ENCODE measurements around the gene EIF3I.

EIF3I gene

DNA sequence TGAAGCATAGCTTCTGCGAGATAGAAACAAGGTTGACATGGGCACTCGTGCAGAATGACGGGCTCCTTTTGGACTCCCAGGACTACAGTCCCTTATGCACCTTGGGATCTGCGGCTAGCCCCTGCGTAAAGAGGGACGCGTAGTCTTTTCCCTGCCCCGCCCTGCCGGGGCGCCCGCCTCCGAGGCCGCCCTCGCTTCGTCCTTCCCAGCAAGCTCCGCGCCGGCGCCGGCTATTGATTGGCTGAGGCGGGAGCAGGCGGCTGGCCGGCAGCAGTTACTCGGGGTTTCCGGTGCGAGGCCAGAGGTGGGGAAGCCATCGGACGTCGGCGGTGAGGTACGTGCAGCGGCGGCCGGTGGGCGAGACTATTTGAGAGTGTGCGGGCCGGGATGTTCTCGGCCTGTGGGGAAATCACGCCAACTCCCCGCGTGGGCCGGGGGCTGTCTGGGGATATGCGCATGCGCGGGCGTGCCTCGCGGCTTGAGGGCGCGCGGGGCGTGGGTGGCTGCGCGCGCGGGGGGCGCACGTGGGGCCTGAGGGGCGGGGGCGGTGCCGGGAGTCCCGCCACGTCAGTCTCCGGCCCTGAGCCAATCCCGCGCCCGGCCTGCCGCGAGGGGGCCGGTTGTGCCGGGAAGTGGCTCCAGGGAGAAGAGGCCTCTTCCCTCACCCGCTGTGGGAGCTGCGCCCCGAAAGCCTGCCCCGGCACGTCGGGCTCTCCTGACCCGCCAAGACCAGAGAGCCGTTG, 42.6 kb upstream of the EIF3I start, which contains the start of gene TXLNA:
TXLNA (plus strand) TSS at position 233 of the 743 bp plus-strand sequence. CDS start 671 bp downstream, outside the sequence.
- H3K14ac ChIP-seq (ENCODE audit: low read length): peak within 1 kb of the TSS; percentile 68
- no peak within 1 kb of the TSS for H3K23ac ChIP-seq (ENCODE audit: low read length)
- no peaks in the 10 kb centered on the region for H3K27me3 ChIP-seq (ENCODE audit: insufficient read depth, low read length)
- H2BK5ac ChIP-seq (ENCODE audit: low read depth, low read length, poor library complexity): peak within 1 kb of the TSS; percentile 71
- H3K9me3 ChIP-seq (ENCODE audit: insufficient read depth, low read depth, low read length): no peaks in the 10 kb centered on the region
- no CpG with 5 or more reads among the region's 79 CpGs for WGBS (ENCODE audit: extremely low coverage, insufficient coverage, insufficient read length)
- H3K18ac ChIP-seq (ENCODE audit: low read length): peak within 1 kb of the TSS; percentile 51
- H3K9ac ChIP-seq (ENCODE audit: low read length): peak within 1 kb of the TSS; percentile 89
- H3K79me1 ChIP-seq (ENCODE audit: low read length): peaks cover 9% of the 10 kb centered on the region
- H2BK120ac ChIP-seq (ENCODE audit: insufficient read depth, low read length, poor library complexity): peak within 1 kb of the TSS; percentile 25
- H4K8ac ChIP-seq (ENCODE audit: low read depth, low read length): peak within 1 kb of the TSS; percentile 87
- peak within 1 kb of the TSS; percentile 16 for H3K4ac ChIP-seq (ENCODE audit: low read depth, low read length)
- H2AFZ ChIP-seq (ENCODE audit: insufficient read depth, low read length, poor library complexity): peak within 1 kb of the TSS; percentile 55
- no peak within 1 kb of the TSS for H2BK12ac ChIP-seq (ENCODE audit: low read length)
- peaks cover 15 to 25% of the 10 kb centered on the region in 2 experiments for H3K36me3 ChIP-seq (ENCODE audit: control insufficient read depth in 1 of 2, insufficient read depth in 2 of 2, low read length in 2 of 2)
- H3K4me1 ChIP-seq (ENCODE audit: control insufficient read depth in 1 of 2, insufficient read depth in 2 of 2, low read length in 2 of 2): peaks cover 7 to 10% of the 10 kb centered on the region in 2 experiments
- peak within 1 kb of the TSS; percentile 73 for H3K27ac ChIP-seq (ENCODE audit: low read depth, low read length)
- H3K4me3 ChIP-seq (ENCODE audit: low read depth, low read length): peak within 1 kb of the TSS; percentile 78
- H4K12ac ChIP-seq (ENCODE audit: low read depth, low read length): peak within 1 kb of the TSS; percentile 63
- peaks cover 8% of the 10 kb centered on the region for H3K79me2 ChIP-seq (ENCODE audit: control insufficient read depth, insufficient read depth, low read length, poor library complexity)
- H3K4me2 ChIP-seq (ENCODE audit: low read length): peak within 1 kb of the TSS; percentile 90
- peak within 1 kb of the TSS; percentile 64 for H4K91ac ChIP-seq (ENCODE audit: low read depth, low read length)
- H2AK5ac ChIP-seq (ENCODE audit: low read length): peak within 1 kb of the TSS; percentile 45
- DNase-seq: peak; percentile 90

DNA sequence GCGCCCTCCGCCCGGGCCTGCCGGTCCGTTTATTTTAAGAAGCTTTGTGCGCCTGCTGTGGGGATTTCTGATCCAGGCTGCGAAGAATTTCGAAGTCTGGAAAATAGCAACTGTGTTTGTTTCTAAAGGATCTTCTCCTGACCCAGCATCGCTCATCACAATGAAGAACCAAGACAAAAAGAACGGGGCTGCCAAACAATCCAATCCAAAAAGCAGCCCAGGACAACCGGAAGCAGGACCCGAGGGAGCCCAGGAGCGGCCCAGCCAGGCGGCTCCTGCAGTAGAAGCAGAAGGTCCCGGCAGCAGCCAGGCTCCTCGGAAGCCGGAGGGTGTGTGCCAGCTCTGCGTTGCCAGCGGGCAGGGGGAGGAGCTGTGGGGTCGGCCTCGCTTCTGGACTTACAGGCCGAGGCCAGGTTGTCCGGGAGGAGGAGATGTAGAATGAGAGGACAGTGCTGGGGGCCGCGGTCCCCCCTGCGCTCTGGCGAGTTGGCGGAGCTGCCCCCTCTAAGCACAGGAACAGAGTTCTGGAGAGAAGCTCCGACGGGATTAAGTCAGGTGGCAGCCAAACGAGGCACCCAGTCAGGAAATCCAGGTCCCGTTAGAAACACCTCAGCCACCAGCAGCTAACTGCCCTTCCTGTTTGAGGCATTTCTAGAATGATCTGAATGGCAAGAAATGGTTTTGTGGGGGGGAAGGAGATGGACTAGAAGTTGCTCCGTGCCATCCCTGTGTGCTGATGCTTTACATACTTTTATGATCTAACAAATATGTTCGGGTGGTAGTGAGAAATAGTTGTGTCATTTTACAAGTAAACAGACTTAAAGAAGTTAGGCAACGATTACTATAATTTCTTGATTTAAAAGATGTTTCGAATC, 41.8 kb upstream of the EIF3I start:
- H3K4me2 ChIP-seq (ENCODE audit: low read length): peak overlapping the region; percentile 90
- peak overlapping the region; percentile 45 for H2AK5ac ChIP-seq (ENCODE audit: low read length)
- H2BK12ac ChIP-seq (ENCODE audit: low read length): no peak overlapping the region
- peak overlapping the region; percentile 68 for H3K14ac ChIP-seq (ENCODE audit: low read length)
- H3K36me3 ChIP-seq (ENCODE audit: control insufficient read depth in 1 of 2, insufficient read depth in 2 of 2, low read length in 2 of 2): peaks cover 15 to 23% of the 10 kb centered on the region in 2 experiments
- H3K4ac ChIP-seq (ENCODE audit: low read depth, low read length): peak overlapping the region; percentile 16
- no peaks in the 10 kb centered on the region for H3K27me3 ChIP-seq (ENCODE audit: insufficient read depth, low read length)
- peak overlapping the region; percentile 89 for H3K9ac ChIP-seq (ENCODE audit: low read length)
- no peak overlapping the region for H3K23ac ChIP-seq (ENCODE audit: low read length)
- H3K79me1 ChIP-seq (ENCODE audit: low read length): peaks cover 9% of the 10 kb centered on the region
- H4K8ac ChIP-seq (ENCODE audit: low read depth, low read length): peak overlapping the region; percentile 87
- H3K4me1 ChIP-seq (ENCODE audit: control insufficient read depth in 1 of 2, insufficient read depth in 2 of 2, low read length in 2 of 2): peaks cover 7 to 10% of the 10 kb centered on the region in 2 experiments
- H3K9me3 ChIP-seq (ENCODE audit: insufficient read depth, low read depth, low read length): no peaks in the 10 kb centered on the region
- H3K4me3 ChIP-seq (ENCODE audit: low read depth, low read length): peak overlapping the region; percentile 78
- WGBS (ENCODE audit: extremely low coverage, insufficient coverage, insufficient read length): no CpG with 5 or more reads among the region's 36 CpGs
- peak overlapping the region; percentile 6 for H4K12ac ChIP-seq (ENCODE audit: low read depth, low read length)
- DNase-seq: peak; percentile 51 to 80
- H3K79me2 ChIP-seq (ENCODE audit: control insufficient read depth, insufficient read depth, low read length, poor library complexity): peaks cover 8% of the 10 kb centered on the region
- peak overlapping the region; percentile 25 for H2BK120ac ChIP-seq (ENCODE audit: insufficient read depth, low read length, poor library complexity)
- peak overlapping the region; percentile 52 for H4K91ac ChIP-seq (ENCODE audit: low read depth, low read length)
- no peak overlapping the region for H2AFZ ChIP-seq (ENCODE audit: insufficient read depth, low read length, poor library complexity)
- peak overlapping the region; percentile 71 for H2BK5ac ChIP-seq (ENCODE audit: low read depth, low read length, poor library complexity)
- H3K27ac ChIP-seq (ENCODE audit: low read depth, low read length): peak overlapping the region; percentile 73
- H3K18ac ChIP-seq (ENCODE audit: low read length): peak overlapping the region; percentile 51

GRCh38 chr1:32181065-32181464, 41.1 kb upstream of the EIF3I start:
- no peak overlapping the region for H3K27ac ChIP-seq (ENCODE audit: low read depth, low read length)
- no peak overlapping the region for H4K12ac ChIP-seq (ENCODE audit: low read depth, low read length)
- H2BK5ac ChIP-seq (ENCODE audit: low read depth, low read length, poor library complexity): no peak overlapping the region
- peaks cover 8% of the 10 kb centered on the region for H3K79me2 ChIP-seq (ENCODE audit: control insufficient read depth, insufficient read depth, low read length, poor library complexity)
- no peaks in the 10 kb centered on the region for H3K9me3 ChIP-seq (ENCODE audit: insufficient read depth, low read depth, low read length)
- H3K79me1 ChIP-seq (ENCODE audit: low read length): peaks cover 9% of the 10 kb centered on the region
- no peak overlapping the region for H3K4me3 ChIP-seq (ENCODE audit: low read depth, low read length)
- H2AFZ ChIP-seq (ENCODE audit: insufficient read depth, low read length, poor library complexity): no peak overlapping the region
- H3K4me2 ChIP-seq (ENCODE audit: low read length): peak overlapping the region; percentile 0
- no peak for DNase-seq
- no peak overlapping the region for H4K91ac ChIP-seq (ENCODE audit: low read depth, low read length)
- no peak overlapping the region for H3K18ac ChIP-seq (ENCODE audit: low read length)
- no peak overlapping the region for H2BK120ac ChIP-seq (ENCODE audit: insufficient read depth, low read length, poor library complexity)
- peaks cover 7 to 10% of the 10 kb centered on the region in 2 experiments for H3K4me1 ChIP-seq (ENCODE audit: control insufficient read depth in 1 of 2, insufficient read depth in 2 of 2, low read length in 2 of 2)
- H3K36me3 ChIP-seq (ENCODE audit: control insufficient read depth in 1 of 2, insufficient read depth in 2 of 2, low read length in 2 of 2): peaks cover 16 to 24% of the 10 kb centered on the region in 2 experiments
- peak overlapping the region; percentile 24 for H3K14ac ChIP-seq (ENCODE audit: low read length)
- no peak overlapping the region for H2AK5ac ChIP-seq (ENCODE audit: low read length)
- no CpG with 5 or more reads among the region's 9 CpGs for WGBS (ENCODE audit: extremely low coverage, insufficient coverage, insufficient read length)
- H3K4ac ChIP-seq (ENCODE audit: low read depth, low read length): peak overlapping the region; percentile 77
- no peak overlapping the region for H3K23ac ChIP-seq (ENCODE audit: low read length)
- no peak overlapping the region for H2BK12ac ChIP-seq (ENCODE audit: low read length)
- no peaks in the 10 kb centered on the region for H3K27me3 ChIP-seq (ENCODE audit: insufficient read depth, low read length)
- H3K9ac ChIP-seq (ENCODE audit: low read length): no peak overlapping the region
- H4K8ac ChIP-seq (ENCODE audit: low read depth, low read length): no peak overlapping the region

DNA sequence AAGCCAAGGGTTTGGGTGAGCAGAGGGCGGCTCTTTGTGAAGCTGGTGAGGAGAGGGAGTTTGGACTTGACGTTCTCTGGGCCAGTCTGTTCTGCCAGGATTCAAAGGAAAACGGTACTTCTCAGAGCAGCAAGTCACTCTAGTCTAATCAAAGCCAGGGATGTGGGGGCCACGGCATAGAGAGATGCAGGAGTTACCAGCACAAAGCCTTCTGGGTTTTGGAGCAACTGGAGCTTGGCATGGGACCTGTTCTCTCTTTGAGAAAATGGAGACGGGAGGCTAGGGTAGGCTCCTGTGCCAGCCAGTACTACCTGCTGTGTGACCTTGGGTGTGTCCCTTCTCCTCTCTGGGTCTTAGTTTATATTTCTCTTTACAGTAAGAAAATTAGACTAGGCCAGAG, 40.6 kb upstream of the EIF3I start:
- no peak overlapping the region for H4K91ac ChIP-seq (ENCODE audit: low read depth, low read length)
- H2BK5ac ChIP-seq (ENCODE audit: low read depth, low read length, poor library complexity): no peak overlapping the region
- no peak overlapping the region for H3K4me2 ChIP-seq (ENCODE audit: low read length)
- no peak overlapping the region for H3K18ac ChIP-seq (ENCODE audit: low read length)
- no peak overlapping the region for H4K8ac ChIP-seq (ENCODE audit: low read depth, low read length)
- peaks cover 9% of the 10 kb centered on the region for H3K79me1 ChIP-seq (ENCODE audit: low read length)
- no peaks in the 10 kb centered on the region for H3K9me3 ChIP-seq (ENCODE audit: insufficient read depth, low read depth, low read length)
- no peak overlapping the region for H4K12ac ChIP-seq (ENCODE audit: low read depth, low read length)
- no peaks in the 10 kb centered on the region for H3K27me3 ChIP-seq (ENCODE audit: insufficient read depth, low read length)
- no peak overlapping the region for H2BK120ac ChIP-seq (ENCODE audit: insufficient read depth, low read length, poor library complexity)
- H2AFZ ChIP-seq (ENCODE audit: insufficient read depth, low read length, poor library complexity): no peak overlapping the region
- H2BK12ac ChIP-seq (ENCODE audit: low read length): no peak overlapping the region
- DNase-seq: no peak
- peaks cover 7 to 10% of the 10 kb centered on the region in 2 experiments for H3K4me1 ChIP-seq (ENCODE audit: control insufficient read depth in 1 of 2, insufficient read depth in 2 of 2, low read length in 2 of 2)
- no peak overlapping the region for H3K14ac ChIP-seq (ENCODE audit: low read length)
- no peak overlapping the region for H3K23ac ChIP-seq (ENCODE audit: low read length)
- H2AK5ac ChIP-seq (ENCODE audit: low read length): no peak overlapping the region
- peak overlapping the region; percentile 77 for H3K4ac ChIP-seq (ENCODE audit: low read depth, low read length)
- no peak overlapping the region for H3K9ac ChIP-seq (ENCODE audit: low read length)
- H3K4me3 ChIP-seq (ENCODE audit: low read depth, low read length): no peak overlapping the region
- peaks cover 17 to 28% of the 10 kb centered on the region in 2 experiments for H3K36me3 ChIP-seq (ENCODE audit: control insufficient read depth in 1 of 2, insufficient read depth in 2 of 2, low read length in 2 of 2)
- H3K27ac ChIP-seq (ENCODE audit: low read depth, low read length): no peak overlapping the region
- no CpG with 5 or more reads among the region's 5 CpGs for WGBS (ENCODE audit: extremely low coverage, insufficient coverage, insufficient read length)
- H3K79me2 ChIP-seq (ENCODE audit: control insufficient read depth, insufficient read depth, low read length, poor library complexity): peaks cover 8% of the 10 kb centered on the region

Measured in trophoblast cell (in vitro differentiated cells and primary cell).